A673 (cell line): ENCODE data around the gene SLIT3. TPM values are rescaled to one million over a fixed set of nuclear protein-coding genes. Genes with fewer than 3 reads are reported as not detected.

Source experiments
- BruUV-seq: library from RNA; stranded (reverse); fragments of 400-500 nt; replicated peaks from 2 replicates; lab custom pipeline; 2021; lab: Mats Ljungman, UMichigan
- CTCF ChIA-PET: fragments of 300-600 bp; sonication (Branson Sonifier 250); formaldehyde crosslinking; loops from one replicate; lab custom pipeline; 2022; ENCODE audit warnings: antibody characterized with exemption; lab: Charles Lee
- POLR2A ChIA-PET: fragments of 300-600 bp; sonication (Branson Sonifier 250); formaldehyde crosslinking; loops from one replicate; lab custom pipeline; 2022; ENCODE audit warnings: antibody characterized with exemption; ENCODE audit not compliant: low non-redundant PET; lab: Charles Lee
- DNase-seq: peaks from one replicate; pipeline ENCODE4 v3.0.0-alpha.2; 2015; ENCODE audit warnings: low spot score
- H3K27ac ChIP-seq: fragments of 200-600 bp; sonication (generic); 2 replicates; pipeline ENCODE4 v1.5.1; 2016; ENCODE audit warnings: mixed run types, low read depth, mild to moderate bottlenecking, mixed read lengths, antibody characterized with exemption, low read length; ENCODE audit not compliant: poor library complexity, severe bottlenecking
- H3K27me3 ChIP-seq: fragments of 200-600 bp; sonication (generic); replicated peaks from 2 replicates; pipeline ENCODE4 v1.6.1; 2017; ENCODE audit warnings: mixed run types, low read depth, mild to moderate bottlenecking, mixed read lengths, antibody characterized with exemption, low read length; ENCODE audit not compliant: insufficient read depth, poor library complexity
- H3K36me3 ChIP-seq: fragments of 200-600 bp; sonication (generic); 2 replicates; pipeline ENCODE4 v1.6.1; 2016; ENCODE audit warnings: mixed run types, mild to moderate bottlenecking, mixed read lengths, antibody characterized with exemption, low read length; ENCODE audit not compliant: insufficient read depth, poor library complexity, severe bottlenecking
- H3K4me1 ChIP-seq: fragments of 200-600 bp; sonication (generic); 2 replicates; pipeline ENCODE4 v1.6.1; 2017; ENCODE audit warnings: mixed run types, mild to moderate bottlenecking, mixed read lengths, antibody characterized with exemption, low read length; ENCODE audit not compliant: insufficient read depth, poor library complexity, severe bottlenecking
- H3K4me3 ChIP-seq: fragments of 200-600 bp; sonication (generic); 2 replicates; pipeline ENCODE4 v1.5.1; 2016; ENCODE audit warnings: low read depth, mixed run types, mild to moderate bottlenecking, mixed read lengths, low read length; ENCODE audit not compliant: poor library complexity, severe bottlenecking
- H3K9me3 ChIP-seq: fragments of 200-600 bp; sonication (generic); 2 replicates; pipeline ENCODE4 v1.6.1; 2016; ENCODE audit warnings: mixed run types, low read depth, mild to moderate bottlenecking, mixed read lengths, antibody characterized with exemption, low read length; ENCODE audit not compliant: poor library complexity, severe bottlenecking
- CTCF ChIP-seq: fragments of 300-800, 200-600 bp; sonication (generic); conservative IDR thresholded peaks from 2 replicates; pipeline ENCODE4 v1.5.1; 2017; ENCODE audit warnings: low read depth, mild to moderate bottlenecking, antibody characterized with exemption, low read length, moderate library complexity, mixed read lengths
- EZH2 ChIP-seq: fragments of 200-600 bp; sonication (generic); IDR thresholded peaks from 2 replicates; pipeline ENCODE4 v1.6.1; 2017; ENCODE audit warnings: borderline replicate concordance, low read depth, mild to moderate bottlenecking, mixed read lengths, antibody characterized with exemption, low read length; ENCODE audit not compliant: poor library complexity, severe bottlenecking
- intact Hi-C: fragments of 100-400 bp; cut with micrococcal nuclease; formaldehyde crosslinking; loops from one replicate; pipeline ENCODE4 v1.10.0; 2022; ENCODE audit not compliant: unreplicated experiment
- total RNA-seq: library from RNA; stranded (reverse); gene quantifications from 2 replicates; pipeline ENCODE4 v1.2.3, GENCODE V29; 2021

Gene SLIT3
- total RNA-seq, 1 experiment from 2014 or later = not detected

- DNase-seq = peak; percentile 85
- Histone ChIP-seq H3K36me3 (no peaks in the 10 kb centered on the region), H3K27me3 (peaks cover 64% of the 10 kb centered on the region), H3K4me3 (no peak overlapping the region), H3K9me3 (no peaks in the 10 kb centered on the region), H3K27ac (no peak overlapping the region), H3K4me1 (peaks cover 21% of the 10 kb centered on the region)
- TF ChIP-seq EZH2 = no peak
- 0 out of 2 replicates have a peak, but pooled peaks have one; percentile 23 for TF ChIP-seq CTCF
- ChIA-PET POLR2A (no interaction called here), CTCF (interaction anchor here (0.6 to 0.7 kb wide), 4 partner anchors 12 to 598 kb away, joined by 3 to 4 read pairs (median 4); no protein-coding TSS in a partner anchor)
- intact Hi-C loops = loop anchor here (2.0 kb wide), 1 partner anchor 78 kb away; no protein-coding TSS in a partner anchor
- BruUV-seq = no TSS peak
These were observed 402.6 kb downstream of the SLIT3 start for GRCh38 chr5:168898247-168898911.

- Histone ChIP-seq H3K27ac (no peak overlapping the region), H3K9me3 (no peaks in the 10 kb centered on the region), H3K27me3 (peaks cover 64% of the 10 kb centered on the region), H3K4me3 (no peak overlapping the region), H3K36me3 (no peaks in the 10 kb centered on the region), H3K4me1 (peaks cover 21% of the 10 kb centered on the region)
- no peak for TF ChIP-seq CTCF
- TF ChIP-seq EZH2 = no peak
- DNase-seq = no peak
- intact Hi-C loops = loop anchor here (2.0 kb wide), 1 partner anchor 77 kb away; no protein-coding TSS in a partner anchor
- ChIA-PET POLR2A (no interaction called here), CTCF (no interaction called here)
- no TSS peak for BruUV-seq
These were observed 403.4 kb downstream of the SLIT3 start for GRCh38 chr5:168897387-168898122.

- ChIA-PET CTCF (no interaction called here), POLR2A (no interaction called here)
- no peak for DNase-seq
- Histone ChIP-seq H3K4me3 (no peak overlapping the region), H3K36me3 (no peaks in the 10 kb centered on the region), H3K4me1 (peaks cover 21% of the 10 kb centered on the region), H3K27me3 (peaks cover 72% of the 10 kb centered on the region), H3K27ac (no peak overlapping the region), H3K9me3 (no peaks in the 10 kb centered on the region)
- no peak for TF ChIP-seq EZH2
- TF ChIP-seq CTCF = no peak
- BruUV-seq = no TSS peak
- intact Hi-C loops = no loop called here
These were observed 405.5 kb downstream of the SLIT3 start for GRCh38 chr5:168895295-168896071.
